Small intestine (tissue), 7 donors: ENCODE results near the gene CCDC158. TPM values are rescaled to one million over a fixed set of nuclear protein-coding genes. Genes with fewer than 3 reads are reported as not detected.

Experiments used
- DNase-seq, 2 donors: peaks; one replicate each; pipeline versions ENCODE4 v3.0.0 to v3.0.0-alpha.2; 2013
- FAIRE-seq: peaks from 2 replicates; lab custom pipeline; 2012; peaks lifted over from hg19 to GRCh38; lab: Jason Lieb, UNC
- H3K27ac ChIP-seq, 3 donors: one replicate each; pipeline ENCODE4 v1.5.1; 2013; ENCODE audit warnings: low read length in 2 of 3, mild to moderate bottlenecking in 2 of 3, control low read depth in 1 of 3, inconsistent platforms in 1 of 3, low read depth in 1 of 3, moderate library complexity in 1 of 3
- H3K27me3 ChIP-seq, 3 donors: one replicate each; pipeline ENCODE4 v1.6.1; 2013; ENCODE audit warnings: low read length in 3 of 3, inconsistent platforms in 1 of 3; ENCODE audit not compliant: control insufficient read depth in 3 of 3, insufficient read depth in 3 of 3
- H3K36me3 ChIP-seq, 3 donors: one replicate each; pipeline ENCODE4 v1.6.1; 2013; ENCODE audit warnings: low read length in 3 of 3, inconsistent platforms in 1 of 3, low read depth in 1 of 3, mild to moderate bottlenecking in 1 of 3, moderate library complexity in 1 of 3; ENCODE audit not compliant: control insufficient read depth in 3 of 3, insufficient read depth in 2 of 3
- H3K4me1 ChIP-seq, 3 donors: one replicate each; pipeline ENCODE4 v1.6.1; 2013; ENCODE audit warnings: low read length in 2 of 3, inconsistent platforms in 1 of 3, low read depth in 1 of 3, mild to moderate bottlenecking in 1 of 3, moderate library complexity in 1 of 3; ENCODE audit not compliant: control insufficient read depth in 3 of 3, insufficient read depth in 2 of 3
- H3K4me3 ChIP-seq, 3 donors: one replicate each; pipeline ENCODE4 v1.5.1; 2013; ENCODE audit warnings: low read length in 3 of 3, control low read depth in 1 of 3, inconsistent platforms in 1 of 3, low read depth in 1 of 3, mild to moderate bottlenecking in 1 of 3, moderate library complexity in 1 of 3
- H3K9me3 ChIP-seq, 2 donors: one replicate each; pipeline ENCODE4 v1.6.1; 2013; ENCODE audit warnings: low read depth in 1 of 2, low read length in 1 of 2; ENCODE audit not compliant: control insufficient read depth in 2 of 2, insufficient read depth in 1 of 2
- WGBS, 3 donors: extraction: QIAGEN DNeasy Blood & Tissue Kit; methylation state at CpG; one replicate each; pipeline ENCODE4 v1.1.7; 2013; 5-methylcytosine and 5-hydroxymethylcytosine counted together
- polyA plus RNA-seq, 4 donors: library from polyadenylated mRNA; stranded (reverse) in 3 of 4; unstranded in 1 of 4; fragments of 200-250 nt in 3 of 4; fragments of 120-200 nt in 1 of 4; gene quantifications; one replicate each; pipeline versions ENCODE4 v1.2.1 to v1.2.3, GENCODE V29; 2013
- donor health status: healthy with polysubstance abuse.
- donor health status: control.
- donor health status: control.
- donor health status: Bipolar disorder and iron deficiency.
- donor health status: healthy.

CCDC158 gene
- polyA plus RNA-seq, 4 donors: 0.03 to 0.15 TPM; not detected in 2

DNA sequence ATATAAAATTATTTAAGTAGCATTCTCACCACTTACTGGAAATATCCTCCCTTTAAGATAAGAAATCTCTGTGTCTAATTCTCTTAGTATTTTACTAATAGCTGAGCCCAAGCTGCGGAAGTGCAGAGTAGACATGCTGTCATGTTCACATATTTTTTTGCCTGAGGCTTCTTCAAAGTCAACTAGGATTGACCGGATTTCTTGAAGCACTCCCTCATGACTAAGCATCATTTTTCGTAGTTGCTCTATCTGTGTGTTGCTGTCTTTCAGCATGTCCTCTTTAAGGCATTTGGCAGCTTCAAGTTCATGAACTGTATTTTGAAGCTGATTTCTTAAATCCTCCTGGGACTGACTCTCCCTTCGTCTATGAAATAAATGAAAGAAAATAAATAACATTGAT, 36.9 kb downstream of the CCDC158 start:
- DNase-seq: no peak
- Histone ChIP-seq H3K9me3 (peaks cover 0 to 16% of the 10 kb centered on the region in 2 donors), H3K4me1 (peaks cover 0 to 8% (median 0%) of the 10 kb centered on the region in 3 donors), H3K4me3 (no peak overlapping the region), H3K27me3 (no peaks in the 10 kb centered on the region), H3K36me3 (no peaks in the 10 kb centered on the region), H3K27ac (no peak overlapping the region)
- WGBS, 3 donors: 84 to 92% (median 84%) methylated on average over 4 of the region's 4 CpGs
- no peak for FAIRE-seq

DNA sequence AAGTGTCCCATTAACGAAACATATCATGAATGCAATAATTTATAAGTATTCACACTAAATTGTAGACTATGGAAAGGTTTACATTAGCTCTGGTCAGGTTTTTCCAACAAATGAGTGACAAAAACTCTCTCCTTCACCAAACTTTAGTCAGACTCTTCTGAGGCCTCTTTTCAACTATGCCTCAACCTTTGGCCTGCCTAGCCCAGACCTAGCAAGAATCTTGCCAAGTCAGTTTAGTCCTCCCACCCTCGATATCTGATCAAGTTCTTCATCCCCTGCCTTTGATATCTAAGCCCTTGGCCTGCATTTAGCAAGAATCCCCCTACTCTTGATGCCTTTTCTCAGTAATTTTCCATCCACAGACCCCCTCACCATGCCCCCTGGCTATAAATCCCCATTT, 37.9 kb downstream of the CCDC158 start:
- 21 to 64% (median 33%) methylated on average over 2 of the region's 2 CpGs for WGBS, 3 donors
- DNase-seq (peak; percentile 31 to 63), FAIRE-seq (no peak)
- H3K4me3 ChIP-seq: no peak overlapping the region
- H3K4me1 ChIP-seq: peaks cover 0 to 4% (median 0%) of the 10 kb centered on the region in 3 donors
- H3K9me3 ChIP-seq: peaks cover 0 to 10% of the 10 kb centered on the region in 2 donors
- H3K36me3 ChIP-seq: no peaks in the 10 kb centered on the region
- no peaks in the 10 kb centered on the region for H3K27me3 ChIP-seq
- H3K27ac ChIP-seq: no peak overlapping the region

DNA sequence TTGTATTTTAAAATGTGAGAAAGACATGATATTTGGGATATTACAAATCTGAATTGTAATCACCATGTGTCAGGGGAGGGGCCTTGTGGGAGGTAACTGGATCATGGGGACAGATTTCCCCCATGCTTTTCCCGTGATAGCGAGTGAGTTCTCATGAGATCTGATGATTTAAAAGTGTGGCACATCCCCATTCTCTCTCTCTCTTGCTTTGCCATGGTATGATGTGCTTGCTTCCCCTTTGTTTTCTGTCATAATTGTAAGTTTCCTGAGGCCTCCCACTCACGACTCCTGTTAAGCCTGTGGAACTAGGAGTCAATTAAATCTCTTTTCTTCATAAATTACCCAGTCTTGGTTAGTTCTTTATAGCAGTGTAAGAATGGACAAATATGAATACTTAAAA, 39.0 kb downstream of the CCDC158 start:
- no peak for FAIRE-seq
- H3K36me3 ChIP-seq: no peaks in the 10 kb centered on the region
- no peak overlapping the region for H3K27ac ChIP-seq

DNA sequence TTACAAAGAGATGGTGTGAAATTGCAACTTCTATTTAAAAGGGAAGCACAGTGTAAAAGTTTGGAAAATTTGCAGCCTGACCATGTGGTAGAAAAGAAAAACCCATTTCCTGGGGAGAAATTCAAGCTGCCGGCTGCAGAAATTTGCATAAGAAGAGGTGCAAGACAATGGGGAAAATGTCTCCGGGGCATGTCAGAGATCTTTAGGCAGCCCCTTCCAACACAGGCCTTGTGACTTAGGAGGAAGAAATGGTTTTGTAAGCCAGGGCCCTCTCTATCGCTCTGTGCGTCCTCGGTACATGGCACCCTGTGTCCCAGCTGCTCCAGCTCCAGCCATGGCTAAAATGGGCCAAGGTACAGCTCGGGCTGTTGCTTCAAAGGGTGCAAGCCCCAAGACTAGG, 40.4 kb downstream of the CCDC158 start:
- Histone ChIP-seq H3K36me3 (no peaks in the 10 kb centered on the region), H3K27ac (no peak overlapping the region), H3K9me3 (peaks cover 0 to 10% of the 10 kb centered on the region in 2 donors), H3K4me1 (peaks cover 0 to 19% (median 4%) of the 10 kb centered on the region in 3 donors), H3K4me3 (no peak overlapping the region), H3K27me3 (no peaks in the 10 kb centered on the region)
- DNase-seq (no peak), FAIRE-seq (no peak)
- 91 to 95% (median 94%) methylated on average over 6 of the region's 6 CpGs for WGBS, 3 donors

More for the DNA sequence above, 39.0 kb downstream of the CCDC158 start:
- H3K4me3 ChIP-seq: no peak overlapping the region
- 88 to 98% (median 93%) methylated on average over 3 of the region's 3 CpGs for WGBS, 3 donors
- no peaks in the 10 kb centered on the region for H3K27me3 ChIP-seq
- H3K4me1 ChIP-seq: peaks cover 0 to 12% (median 4%) of the 10 kb centered on the region in 3 donors
- peaks cover 0 to 10% of the 10 kb centered on the region in 2 donors for H3K9me3 ChIP-seq
- DNase-seq: no peak

DNA sequence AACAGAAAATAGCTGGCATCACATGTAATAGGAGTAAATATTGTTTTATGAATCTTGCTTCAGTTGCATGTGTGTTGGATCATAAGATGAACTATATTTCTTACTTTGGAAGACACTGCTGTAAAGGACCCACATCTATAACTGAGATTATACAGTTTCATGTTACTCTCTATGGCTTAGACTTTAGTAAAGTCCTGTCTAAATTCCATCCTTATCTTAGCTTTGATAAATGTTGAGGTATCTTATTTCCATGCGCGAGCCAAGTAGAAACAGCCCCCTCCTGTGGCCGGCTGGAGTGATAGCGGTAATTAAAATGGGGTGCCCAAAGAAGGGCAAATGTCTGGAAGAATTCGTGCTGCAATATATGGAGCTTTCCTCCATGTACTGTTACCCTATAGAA, 43.0 kb downstream of the CCDC158 start:
- Histone ChIP-seq H3K4me1 (peaks cover 0 to 16% (median 4%) of the 10 kb centered on the region in 3 donors), H3K9me3 (peaks cover 0 to 10% of the 10 kb centered on the region in 2 donors), H3K4me3 (no peak overlapping the region), H3K27me3 (no peaks in the 10 kb centered on the region), H3K36me3 (no peaks in the 10 kb centered on the region), H3K27ac (peak overlapping the region in 1 of 3 donors; percentile 51)
- DNase-seq (peak; percentile 76 to 81), FAIRE-seq (no peak)
- WGBS, 3 donors: 11 to 30% (median 21%) methylated on average over 5 of the region's 5 CpGs

GRCh38 chr4:76377481-76377901, 43.5 kb downstream of the CCDC158 start:
- no peak for DNase-seq
- peak overlapping the region in 1 of 3 donors; percentile 51 for H3K27ac ChIP-seq
- H3K27me3 ChIP-seq: no peaks in the 10 kb centered on the region
- 30 to 55% (median 50%) methylated on average over 4 of the region's 4 CpGs for WGBS, 3 donors
- no peak overlapping the region for H3K4me3 ChIP-seq
- peaks cover 0 to 16% (median 4%) of the 10 kb centered on the region in 3 donors for H3K4me1 ChIP-seq
- peaks cover 0 to 10% of the 10 kb centered on the region in 2 donors for H3K9me3 ChIP-seq
- FAIRE-seq: no peak
- no peaks in the 10 kb centered on the region for H3K36me3 ChIP-seq

DNA sequence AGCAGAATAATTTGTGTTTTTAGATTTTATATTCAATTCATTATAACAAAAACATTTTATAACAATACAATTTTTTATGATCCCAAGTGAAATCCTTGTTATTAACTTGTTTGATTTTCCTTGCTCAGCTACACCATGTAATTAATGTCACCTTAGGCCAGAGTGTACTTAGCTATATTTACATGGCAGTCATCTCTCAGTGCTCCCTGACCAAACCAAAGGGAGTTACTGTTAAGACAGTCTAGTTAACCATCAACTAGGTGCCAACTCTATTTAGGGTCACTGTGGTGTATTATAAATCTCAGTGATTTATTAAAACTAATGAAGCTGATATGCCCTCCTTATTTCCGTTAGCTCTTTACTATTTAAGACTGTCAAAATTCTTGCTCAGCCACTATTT, 44.4 kb downstream of the CCDC158 start:
- Histone ChIP-seq H3K27me3 (no peaks in the 10 kb centered on the region), H3K27ac (no peak overlapping the region), H3K4me3 (no peak overlapping the region), H3K36me3 (no peaks in the 10 kb centered on the region), H3K4me1 (peaks cover 0 to 16% (median 4%) of the 10 kb centered on the region in 3 donors), H3K9me3 (peaks cover 0 to 10% of the 10 kb centered on the region in 2 donors)
- WGBS, 3 donors: 25 to 52% (median 39%) methylated on average over 1 of the region's 1 CpG
- FAIRE-seq (no peak), DNase-seq (peak; percentile 33 to 57)

- FAIRE-seq (no peak), DNase-seq (no peak)
- peaks cover 0 to 5% of the 10 kb centered on the region in 2 donors for H3K9me3 ChIP-seq
- H3K36me3 ChIP-seq: no peaks in the 10 kb centered on the region
- H3K4me1 ChIP-seq: peaks cover 0 to 16% (median 4%) of the 10 kb centered on the region in 3 donors
- H3K27me3 ChIP-seq: no peaks in the 10 kb centered on the region
- WGBS, 3 donors: 92 to 93% (median 93%) methylated on average over 1 of the region's 1 CpG
- H3K4me3 ChIP-seq: no peak overlapping the region
- H3K27ac ChIP-seq: no peak overlapping the region
These were observed 45.2 kb downstream of the CCDC158 start for GRCh38 chr4:76375703-76376102.

- 10 to 18% (median 11%) methylated on average over 1 of the region's 1 CpG for WGBS, 3 donors
- peaks cover 0 to 16% (median 4%) of the 10 kb centered on the region in 3 donors for H3K4me1 ChIP-seq
- DNase-seq: no peak
- H3K9me3 ChIP-seq: peaks cover 0 to 2% of the 10 kb centered on the region in 2 donors
- H3K36me3 ChIP-seq: no peaks in the 10 kb centered on the region
- H3K27me3 ChIP-seq: no peaks in the 10 kb centered on the region
- no peak overlapping the region for H3K4me3 ChIP-seq
- no peak overlapping the region for H3K27ac ChIP-seq
- FAIRE-seq: no peak
These were observed 46.1 kb downstream of the CCDC158 start for GRCh38 chr4:76374798-76375197.
